IMR-90 (cell line): ENCODE measurements around the gene PTBP1. TPM values are rescaled to one million over a fixed set of nuclear protein-coding genes. Genes with fewer than 3 reads are reported as not detected.

ENCODE experiments used
- ATAC-seq: fragments of 200-7000 bp; cut with Tn5 transposase; 2 replicates; pipeline ENCODE4 v1.9.1; 2020; ENCODE audit warnings: low read depth, mild to moderate bottlenecking, moderate library complexity
- BruUV-seq: library from RNA; stranded (reverse); fragments of 400-500 nt; replicated peaks from 2 replicates; lab custom pipeline; 2021; lab: Mats Ljungman, UMichigan
- CTCF ChIA-PET: fragments of 300-600 bp; formaldehyde crosslinking; extraction: SDS; loops from one replicate; lab custom pipeline; 2021; ENCODE audit warnings: antibody characterized with exemption; lab: Yijun Ruan, JAX
- POLR2A ChIA-PET: fragments of 300-600 bp; sonication (Branson Sonifier 250); formaldehyde crosslinking; loops from one replicate; lab custom pipeline; 2022; ENCODE audit warnings: antibody characterized with exemption; ENCODE audit not compliant: unreplicated experiment; lab: Charles Lee
- DNase-seq: peaks from one replicate; pipeline ENCODE4 v3.0.0; 2013
- H2AFZ ChIP-seq: replicated peaks from 2 replicates; pipeline ENCODE3; 2013; ENCODE audit warnings: low read length, mild to moderate bottlenecking; ENCODE audit not compliant: poor library complexity
- H2AK5ac ChIP-seq: 2 replicates; pipeline ENCODE4 v1.6.1; 2013; ENCODE audit warnings: low read depth, low read length, inconsistent platforms
- H2AK9ac ChIP-seq: replicated peaks from 2 replicates; pipeline ENCODE3; 2013; ENCODE audit warnings: mild to moderate bottlenecking, low read depth, low read length, moderate library complexity; ENCODE audit not compliant: poor library complexity
- H2BK120ac ChIP-seq: 2 replicates; pipeline ENCODE4 v1.6.1; 2013; ENCODE audit warnings: low read depth, low read length, inconsistent platforms
- H2BK15ac ChIP-seq: 3 replicates; pipeline ENCODE4 v1.6.1; 2013; ENCODE audit warnings: low read depth, low read length, inconsistent platforms
- H2BK20ac ChIP-seq: 2 replicates; pipeline ENCODE4 v1.6.1; 2013; ENCODE audit warnings: low read depth, mild to moderate bottlenecking, inconsistent platforms, low read length, moderate library complexity
- H2BK5ac ChIP-seq: 2 replicates; pipeline ENCODE4 v1.6.1; 2013; ENCODE audit warnings: mild to moderate bottlenecking, low read depth, low read length, inconsistent platforms; ENCODE audit not compliant: poor library complexity, severe bottlenecking
- H3K14ac ChIP-seq: replicated peaks from 2 replicates; pipeline ENCODE4 v1.6.1; 2013; ENCODE audit warnings: low read depth, low read length, inconsistent platforms
- H3K18ac ChIP-seq: 2 replicates; pipeline ENCODE4 v1.6.1; 2013; ENCODE audit warnings: low read depth, low read length, control low read depth
- H3K23ac ChIP-seq: 2 replicates; pipeline ENCODE4 v1.6.1; 2013; ENCODE audit warnings: low read depth, low read length, inconsistent platforms
- H3K27ac ChIP-seq: 2 replicates; pipeline ENCODE4 v1.5.1; 2013; ENCODE audit warnings: mild to moderate bottlenecking, control low read depth, low read length; ENCODE audit not compliant: insufficient read depth
- H3K27me3 ChIP-seq: 2 replicates; pipeline ENCODE4 v1.6.1; 2013; ENCODE audit warnings: low read length; ENCODE audit not compliant: control insufficient read depth, insufficient read depth
- H3K36me3 ChIP-seq: 2 replicates; pipeline ENCODE4 v1.6.1; 2013; ENCODE audit warnings: low read length, mixed read lengths; ENCODE audit not compliant: control insufficient read depth, insufficient read depth
- H3K4ac ChIP-seq: 2 replicates; pipeline ENCODE4 v1.6.1; 2013; ENCODE audit warnings: low read depth, low read length, inconsistent platforms
- H3K4me1 ChIP-seq: 2 replicates; pipeline ENCODE4 v1.6.1; 2013; ENCODE audit warnings: low read length, mixed read lengths; ENCODE audit not compliant: control insufficient read depth, insufficient read depth
- H3K4me2 ChIP-seq: 2 replicates; pipeline ENCODE4 v1.6.1; 2013; ENCODE audit warnings: low read depth, mild to moderate bottlenecking, control low read depth, low read length, moderate library complexity
- H3K4me3 ChIP-seq: 2 replicates; pipeline ENCODE4 v1.5.1; 2013; ENCODE audit warnings: low read depth, mild to moderate bottlenecking, control low read depth, low read length, moderate library complexity; ENCODE audit not compliant: insufficient read depth
- H3K56ac ChIP-seq: 2 replicates; pipeline ENCODE4 v1.6.1; 2013; ENCODE audit warnings: low read length, inconsistent platforms; ENCODE audit not compliant: insufficient read depth; ENCODE audit errors: extremely low read depth
- H3K79me1 ChIP-seq, 2 experiments: 2 replicates each; pipeline ENCODE4 v1.6.1; 2013; ENCODE audit warnings: low read length in 2 of 2, inconsistent platforms in 1 of 2, low read depth in 1 of 2
- H3K9ac ChIP-seq: 2 replicates; pipeline ENCODE4 v1.6.1; 2013; ENCODE audit warnings: low read depth, low read length, control low read depth
- H3K9me1 ChIP-seq: 2 replicates; pipeline ENCODE4 v1.6.1; 2013; ENCODE audit warnings: low read length, inconsistent platforms; ENCODE audit not compliant: insufficient read depth
- H3K9me3 ChIP-seq: 2 replicates; pipeline ENCODE4 v1.6.1; 2013; ENCODE audit warnings: low read length; ENCODE audit not compliant: control insufficient read depth, insufficient read depth
- H4K20me1 ChIP-seq: 2 replicates; pipeline ENCODE4 v1.6.1; 2013; ENCODE audit warnings: low read length, inconsistent platforms; ENCODE audit not compliant: insufficient read depth
- H4K5ac ChIP-seq: 2 replicates; pipeline ENCODE4 v1.6.1; 2013; ENCODE audit warnings: mild to moderate bottlenecking, low read depth, low read length, control low read depth
- H4K8ac ChIP-seq, 2 experiments: 2 replicates each; pipeline ENCODE4 v1.6.1; 2013; ENCODE audit warnings: low read depth in 2 of 2, low read length in 2 of 2, control low read depth in 1 of 2, inconsistent platforms in 1 of 2
- H4K91ac ChIP-seq: 2 replicates; pipeline ENCODE4 v1.6.1; 2013; ENCODE audit warnings: low read depth, low read length, inconsistent platforms; ENCODE audit not compliant: insufficient read depth
- RAD21 ChIP-seq: IDR thresholded peaks from 2 replicates; pipeline ENCODE4 v1.6.1; 2012; ENCODE audit warnings: low read length, improper control_type of control experiment
- WGBS, 2 experiments: methylation state at CpG; one replicate each; pipeline versions ENCODE4 v1.1.5 to v1.1.7; 2013; ENCODE audit warnings: missing lambda C conversion rate in 2 of 2; ENCODE audit not compliant: insufficient read length in 1 of 2; ENCODE audit errors: extremely low coverage in 2 of 2; 5-methylcytosine and 5-hydroxymethylcytosine counted together
- dilution Hi-C: fragments of 300-500 bp; cut with HindIII; formaldehyde crosslinking; loops from one replicate; pipeline ENCODE4 v1.14.3; 2018; ENCODE audit warnings: low sequenced_read_pairs; ENCODE audit not compliant: unreplicated experiment
- in situ Hi-C: fragments of 300-500 bp; cut with MboI; formaldehyde crosslinking; loops from 3 replicates; pipeline ENCODE4 v1.14.3; 2019; ENCODE audit warnings: low sequenced_read_pairs, inconsistent platforms, mixed read lengths
- intact Hi-C: fragments of 100-400 bp; cut with micrococcal nuclease; formaldehyde crosslinking; loops from 2 replicates; pipeline ENCODE4 v1.10.0; 2022
- polyA plus RNA-seq, 3 experiments: library from polyadenylated mRNA; depleted of rRNA; stranded (reverse); fragments of >200 nt; gene quantifications; 2 replicates each; pipeline ENCODE4 v1.2.3, GENCODE V29; 2012; ENCODE audit warnings: low replicate concordance in 1 of 3
- total RNA-seq: library from RNA; depleted of rRNA; stranded (reverse); fragments of >200 nt; gene quantifications from 2 replicates; pipeline ENCODE4 v1.2.3, GENCODE V29; 2012

The PTBP1 gene
- total and polyA plus RNA-seq, 2 of the 4 experiments (the other 2 are of a cell fraction) = 146 to 269 TPM

- Histone ChIP-seq H4K20me1 (0 out of 2 replicates have a peak, but pooled peaks cover under 1% of the 10 kb centered on the region), H3K4ac (no peak overlapping the region), H2AK9ac (no peak overlapping the region), H2AFZ (no peak overlapping the region), H2BK120ac (no peak overlapping the region), H3K14ac (no peak overlapping the region), H3K27ac (no peak overlapping the region), H2BK20ac (no peak overlapping the region), H4K91ac (no peak overlapping the region), H3K27me3 (no peaks in the 10 kb centered on the region; the same call in 1 of the 2 replicates), H2BK15ac (no peak overlapping the region), H3K9me3 (peaks cover 16% of the 10 kb centered on the region; the same call in 1 of the 2 replicates), H3K36me3 (no peaks in the 10 kb centered on the region), H3K9me1 (peaks cover 3% of the 10 kb centered on the region; the same call in 1 of the 2 replicates), H3K56ac (no peak overlapping the region), H3K23ac (no peak overlapping the region), H2BK5ac (no peak overlapping the region), H3K18ac (no peak overlapping the region), H3K4me3 (no peak overlapping the region), H2AK5ac (no peak overlapping the region), H3K4me1 (peaks cover 7% of the 10 kb centered on the region), H4K8ac (no peak overlapping the region), H4K5ac (no peak overlapping the region), H3K79me1 (no peaks in the 10 kb centered on the region), H3K4me2 (no peak overlapping the region), H3K9ac (no peak overlapping the region)
- ChIA-PET CTCF (no interaction called here), POLR2A (no interaction called here)
- DNase-seq = no peak
- intact Hi-C loops (no loop called here), in situ Hi-C loops (no loop called here), dilution Hi-C loops (no loop called here)
- no peak for TF ChIP-seq RAD21
- no peak for ATAC-seq
- no TSS peak for BruUV-seq
- 90% methylated on average over 19 of the region's 36 CpGs; no CpG with 5 or more reads in 1 of the 2 experiments for WGBS, 2 experiments
Measured at GRCh38 chr19:756821-757688, 40.2 kb upstream of the PTBP1 start.
